Activated B cell treated with CpG ODN at 0.5 μM for 24 hours (primary cell): ENCODE data around the gene CIAO2B. TPM values are rescaled to one million over a fixed set of nuclear protein-coding genes. Genes with fewer than 3 reads are reported as not detected.
"Not testable (repeated sequence)": the region's sequence is repeated elsewhere in the genome, so short reads cannot be mapped to it uniquely, and the experiment has no call there.

Experiments
- ATAC-seq: fragments of 200-7000 bp; cut with Tn5 transposase; one replicate; pipeline ENCODE4 v1.10.0; 2021; ENCODE audit warnings: low read depth, mild to moderate bottlenecking, moderate library complexity
- CTCF ChIA-PET: fragments of 350-600 bp; sonication (Branson Sonifier 250); formaldehyde crosslinking; loops from one replicate; lab custom pipeline; 2021; ENCODE audit warnings: antibody characterized with exemption; lab: Charles Lee
- POLR2A ChIA-PET: fragments of 350-600 bp; sonication (Branson Sonifier 250); formaldehyde crosslinking; loops from one replicate; lab custom pipeline; 2021; ENCODE audit warnings: antibody characterized with exemption; lab: Charles Lee
- DNase-seq: peaks from one replicate; pipeline ENCODE4 v3.0.0; 2022
- H3K27ac Mint-ChIP-seq: one replicate; pipeline ENCODE4 v1.8.0; 2020; ENCODE audit warnings: mixed read lengths
- H3K27me3 Mint-ChIP-seq: one replicate; pipeline ENCODE4 v1.8.0; 2021; ENCODE audit warnings: mixed read lengths
- H3K36me3 Mint-ChIP-seq: one replicate; pipeline ENCODE4 v1.8.0; 2021; ENCODE audit warnings: low read depth, mixed read lengths
- H3K4me1 Mint-ChIP-seq: one replicate; pipeline ENCODE4 v1.8.0; 2021; ENCODE audit warnings: mixed read lengths
- H3K4me3 Mint-ChIP-seq: one replicate; pipeline ENCODE4 v1.8.0; 2020; ENCODE audit warnings: mild to moderate bottlenecking, mixed read lengths
- H3K9me3 Mint-ChIP-seq: one replicate; pipeline ENCODE4 v1.8.0; 2020; ENCODE audit warnings: mixed read lengths
- CTCF ChIP-seq: fragments of 200-600 bp; IDR thresholded peaks from one replicate; pipeline ENCODE4 v1.8.0; 2022; ENCODE audit warnings: antibody characterized with exemption, mild to moderate bottlenecking
- intact Hi-C: fragments of 100-400 bp; cut with micrococcal nuclease; formaldehyde crosslinking; loops from one replicate; pipeline ENCODE4 v1.15.1; 2024
- total RNA-seq: library from RNA; stranded (reverse); gene quantifications from 2 replicates; pipeline ENCODE4 v1.2.3, GENCODE V29; 2022

Gene CIAO2B
- total RNA-seq, 1 donor from 2014 or later: 66.2 TPM

GRCh38 chr16:66899945-66900710 is 34.1 kb downstream of the CIAO2B start:
- no peak for TF ChIP-seq CTCF
- Mint-ChIP-seq H3K27ac (no peak overlapping the region), H3K9me3 (no peaks in the 10 kb centered on the region), H3K36me3 (no peaks in the 10 kb centered on the region), H3K27me3 (no peaks in the 10 kb centered on the region), H3K4me1 (peaks cover 2% of the 10 kb centered on the region), H3K4me3 (no peak overlapping the region)
- no peak for DNase-seq
- ChIA-PET CTCF (interaction anchor here (0.9 kb wide), 1 partner anchor 27 kb away, joined by 3 read pairs; no protein-coding TSS in a partner anchor), POLR2A (no interaction called here)
- no peak for ATAC-seq
- intact Hi-C loops: no loop called here

- Mint-ChIP-seq H3K4me3 (no peak overlapping the region), H3K27ac (no peak overlapping the region), H3K9me3 (no peaks in the 10 kb centered on the region), H3K4me1 (peaks cover 2% of the 10 kb centered on the region), H3K27me3 (no peaks in the 10 kb centered on the region), H3K36me3 (no peaks in the 10 kb centered on the region)
- TF ChIP-seq CTCF: no peak
- CTCF ChIA-PET: interaction anchor here (0.9 kb wide), 1 partner anchor 26 kb away, joined by 3 read pairs; no protein-coding TSS in a partner anchor
- no peak for DNase-seq
- ATAC-seq: no peak
- POLR2A ChIA-PET: no interaction called here
- intact Hi-C loops: no loop called here
These were observed 34.8 kb downstream of the CIAO2B start for GRCh38 chr16:66899310-66899944.

GRCh38 chr16:66898933-66899309 is 35.3 kb downstream of the CIAO2B start:
- no peaks in the 10 kb centered on the region for H3K36me3 Mint-ChIP-seq
- H3K4me1 Mint-ChIP-seq: peaks cover 2% of the 10 kb centered on the region
- DNase-seq (no peak), ATAC-seq (no peak)
- H3K27ac Mint-ChIP-seq: no peak overlapping the region
- H3K4me3 Mint-ChIP-seq: no peak overlapping the region
- TF ChIP-seq CTCF: no peak
- CTCF ChIA-PET: interaction anchor here (0.9 kb wide), 1 partner anchor 26 kb away, joined by 3 read pairs; no protein-coding TSS in a partner anchor
- no peaks in the 10 kb centered on the region for H3K9me3 Mint-ChIP-seq
- POLR2A ChIA-PET: no interaction called here
- intact Hi-C loops: no loop called here
- H3K27me3 Mint-ChIP-seq: no peaks in the 10 kb centered on the region

- H3K36me3 Mint-ChIP-seq: no peaks in the 10 kb centered on the region
- no peaks in the 10 kb centered on the region for H3K27me3 Mint-ChIP-seq
- no peak overlapping the region for H3K4me3 Mint-ChIP-seq
- peaks cover 2% of the 10 kb centered on the region for H3K4me1 Mint-ChIP-seq
- ATAC-seq (no peak), DNase-seq (no peak)
- TF ChIP-seq CTCF: no peak
- CTCF ChIA-PET: no interaction called here
- no peaks in the 10 kb centered on the region for H3K9me3 Mint-ChIP-seq
- POLR2A ChIA-PET: no interaction called here
- no peak overlapping the region for H3K27ac Mint-ChIP-seq
- intact Hi-C loops: no loop called here
These were observed 36.0 kb downstream of the CIAO2B start for GRCh38 chr16:66898207-66898606.

GRCh38 chr16:66896682-66897081 is 37.5 kb downstream of the CIAO2B start:
- DNase-seq, CTCF ChIA-PET, H3K4me1 Mint-ChIP-seq, ATAC-seq, H3K9me3 Mint-ChIP-seq, H3K4me3 Mint-ChIP-seq, intact Hi-C loops, POLR2A ChIA-PET, H3K27me3 Mint-ChIP-seq, H3K36me3 Mint-ChIP-seq, H3K27ac Mint-ChIP-seq: not testable (repeated sequence)
